ENCODE data around the gene SHISA5. TPM values are rescaled to one million over a fixed set of nuclear protein-coding genes. Genes with fewer than 3 reads are reported as not detected.
A peak's percentile ranks its signal among the peaks of the same experiment; 100 is the strongest.

The SHISA5 gene
- 214 TPM for total RNA-seq
- polyA plus RNA-seq (ENCODE audit: insufficient read depth, low read depth, low replicate concordance), result 157 TPM
- long read RNA-seq, donor 1, transcript SHISA5-216 (3 exons, 1,908 nt), result minor isoform, 17 of 52 reads
- long read RNA-seq, donor 1, transcript SHISA5-206 (4 exons, 1,839 nt), result major isoform, 19 of 52 reads
- long read RNA-seq, donor 1, transcript SHISA5-201 (6 exons, 2,369 nt), result minor isoform, 8 of 52 reads
- long read RNA-seq, donor 1, partial matches to known transcripts, result 6 of 52 reads
- long read RNA-seq, donor 1, other reads (novel, unspliced or antisense), result 0 of 52 reads
- long read RNA-seq, donor 2, transcript SHISA5-206 (4 exons, 1,839 nt), result major isoform, 22 of 43 reads
- long read RNA-seq, donor 2, transcript SHISA5-216 (3 exons, 1,908 nt), result minor isoform, 11 of 43 reads
- long read RNA-seq, donor 2, partial matches to known transcripts, result 5 of 43 reads
- long read RNA-seq, donor 2, other reads (novel, unspliced or antisense), result 0 of 43 reads
- long read RNA-seq, donor 3, transcript SHISA5-216 (3 exons, 1,908 nt), result minor isoform, 20 of 78 reads
- long read RNA-seq, donor 3, transcript SHISA5-201 (6 exons, 2,369 nt), result minor isoform, 5 of 78 reads
- long read RNA-seq, donor 3, transcript SHISA5-206 (4 exons, 1,839 nt), result major isoform, 40 of 78 reads
- long read RNA-seq, donor 3, partial matches to known transcripts, result 6 of 78 reads
- long read RNA-seq, donor 3, other reads (novel, unspliced or antisense), result 0 of 78 reads
- long read RNA-seq, donor 4, transcript SHISA5-206 (4 exons, 1,839 nt), result major isoform, 23 of 832 reads
- long read RNA-seq, donor 4, transcript SHISA5-201 (6 exons, 2,369 nt), result minor isoform, 6 of 832 reads
- long read RNA-seq, donor 4, partial matches to known transcripts, result 776 of 832 reads
- long read RNA-seq, donor 4, other reads (novel, unspliced or antisense), result 22 of 832 reads
- long read RNA-seq, donor 5, partial matches to known transcripts, result 0 of 3 reads
- long read RNA-seq, donor 5, other reads (novel, unspliced or antisense), result 0 of 3 reads
- long read RNA-seq, donor 6, transcript SHISA5-206 (4 exons, 1,839 nt), result major isoform, 15 of 60 reads
- long read RNA-seq, donor 6, transcript SHISA5-216 (3 exons, 1,908 nt), result minor isoform, 9 of 60 reads
- long read RNA-seq, donor 6, partial matches to known transcripts, result 31 of 60 reads
- long read RNA-seq, donor 6, other reads (novel, unspliced or antisense), result 0 of 60 reads
- long read RNA-seq, donor 7, transcript SHISA5-201 (6 exons, 2,369 nt), result major isoform, 157 of 295 reads
- long read RNA-seq, donor 7, transcript SHISA5-206 (4 exons, 1,839 nt), result minor isoform, 51 of 295 reads
- long read RNA-seq, donor 7, partial matches to known transcripts, result 62 of 295 reads
- long read RNA-seq, donor 7, other reads (novel, unspliced or antisense), result 18 of 295 reads
- long read RNA-seq, donor 8, transcript SHISA5-206 (4 exons, 1,839 nt), result major isoform, 25 of 53 reads
- long read RNA-seq, donor 8, transcript SHISA5-216 (3 exons, 1,908 nt), result minor isoform, 14 of 53 reads
- long read RNA-seq, donor 8, transcript SHISA5-201 (6 exons, 2,369 nt), result minor isoform, 8 of 53 reads
- long read RNA-seq, donor 8, partial matches to known transcripts, result 5 of 53 reads
- long read RNA-seq, donor 8, other reads (novel, unspliced or antisense), result 0 of 53 reads
- long read RNA-seq, donor 9, transcript SHISA5-206 (4 exons, 1,839 nt), result minor isoform, 14 of 39 reads
- long read RNA-seq, donor 9, transcript SHISA5-216 (3 exons, 1,908 nt), result major isoform, 21 of 39 reads
- long read RNA-seq, donor 9, partial matches to known transcripts, result 0 of 39 reads
- long read RNA-seq, donor 9, other reads (novel, unspliced or antisense), result 0 of 39 reads
- long read RNA-seq, donor 10, transcript SHISA5-216 (3 exons, 1,908 nt), result minor isoform, 12 of 1,239 reads
- long read RNA-seq, donor 10, transcript SHISA5-206 (4 exons, 1,839 nt), result major isoform, 25 of 1,239 reads
- long read RNA-seq, donor 10, partial matches to known transcripts, result 1,145 of 1,239 reads
- long read RNA-seq, donor 10, other reads (novel, unspliced or antisense), result 50 of 1,239 reads

- DNase-seq (peak; percentile 65 to 95 (median 82)), FAIRE-seq (no peak)
- Histone ChIP-seq H3K4me1 (ENCODE audit: control insufficient read depth in 2 of 3, insufficient read depth in 2 of 3, low read depth in 1 of 3, low read length in 3 of 3) (peaks cover 0 to 15% (median 0%) of the 10 kb centered on the region in 3 donors), H3K9ac (ENCODE audit: low read length in 3 of 3) (peak within 1 kb of the TSS; percentile 26 to 91 (median 84)), H3K27me3 (ENCODE audit: control insufficient read depth, insufficient read depth, low read length) (no peaks in the 10 kb centered on the region), H3K36me3 (ENCODE audit: control insufficient read depth in 2 of 3, insufficient read depth in 3 of 3, low read length in 3 of 3) (no peaks in the 10 kb centered on the region), H3K4me3 (ENCODE audit: low read length in 3 of 3) (peak within 1 kb of the TSS; percentile 50 to 77 (median 77)), H3K27ac (ENCODE audit: low read depth in 2 of 2, low read length in 2 of 2) (peak within 1 kb of the TSS; percentile 82 to 92), H3K9me3 (ENCODE audit: control insufficient read depth in 2 of 3, insufficient read depth in 1 of 3, low read length in 3 of 3) (no peaks in the 10 kb centered on the region)
- TF ChIP-seq CTCF (IDR thresholded peaks at IDR 0.05; ENCODE audit: borderline replicate concordance, extremely low read depth, insufficient read depth), result no peak
- intact Hi-C loops (cut with DNase I), result loop anchor here (5.0 kb wide), 1 partner anchor 37 kb away; a partner anchor contains a TSS
These were observed at the start of gene SHISA5 for GRCh38 chr3:48504051-48504946. TSS of gene SHISA5 (minus strand) at chr3:48504174. CDS start at chr3:48504094, 80 bp downstream.

GRCh38 chr3:48553361-48553760 lies 49.4 kb upstream of the SHISA5 start:
- Histone ChIP-seq H3K27ac (ENCODE audit: low read depth in 2 of 2, low read length in 2 of 2) (no peak overlapping the region), H3K9me3 (ENCODE audit: control insufficient read depth in 2 of 3, insufficient read depth in 1 of 3, low read length in 3 of 3) (no peaks in the 10 kb centered on the region), H3K9ac (ENCODE audit: low read length in 3 of 3) (no peak overlapping the region), H3K4me1 (ENCODE audit: control insufficient read depth in 2 of 3, insufficient read depth in 2 of 3, low read depth in 1 of 3, low read length in 3 of 3) (peaks cover 0 to 4% (median 2%) of the 10 kb centered on the region in 3 donors), H3K27me3 (ENCODE audit: control insufficient read depth, insufficient read depth, low read length) (no peaks in the 10 kb centered on the region), H3K4me3 (ENCODE audit: low read length in 3 of 3) (no peak overlapping the region), H3K36me3 (ENCODE audit: control insufficient read depth in 2 of 3, insufficient read depth in 3 of 3, low read length in 3 of 3) (no peaks in the 10 kb centered on the region)
- no peak for TF ChIP-seq CTCF (IDR thresholded peaks at IDR 0.05; ENCODE audit: borderline replicate concordance, extremely low read depth, insufficient read depth)
- DNase-seq (peak in 2 of 5 donors; percentile 26 to 28), FAIRE-seq (no peak)
- intact Hi-C loops (cut with DNase I), result no loop called here
